HG02938 (cell line): ENCODE measurements around the gene STK38.
"Not testable (repeated sequence)": the region's sequence is repeated elsewhere in the genome, so short reads cannot be mapped to it uniquely, and the experiment has no call there.

ENCODE experiments used
- ATAC-seq: cut with Tn5 transposase; IDR thresholded peaks from one replicate; pipeline ENCODE4 v1.9.1; 2021; ENCODE audit warnings: mild to moderate bottlenecking, moderate library complexity; ENCODE audit not compliant: unreplicated experiment

STK38 gene

GRCh38 chr6:36491378-36491965 is 55.8 kb downstream of the STK38 start:
- no peak for ATAC-seq

- no peak for ATAC-seq
Measured at GRCh38 chr6:36489426-36489825, 57.9 kb downstream of the STK38 start.

DNA sequence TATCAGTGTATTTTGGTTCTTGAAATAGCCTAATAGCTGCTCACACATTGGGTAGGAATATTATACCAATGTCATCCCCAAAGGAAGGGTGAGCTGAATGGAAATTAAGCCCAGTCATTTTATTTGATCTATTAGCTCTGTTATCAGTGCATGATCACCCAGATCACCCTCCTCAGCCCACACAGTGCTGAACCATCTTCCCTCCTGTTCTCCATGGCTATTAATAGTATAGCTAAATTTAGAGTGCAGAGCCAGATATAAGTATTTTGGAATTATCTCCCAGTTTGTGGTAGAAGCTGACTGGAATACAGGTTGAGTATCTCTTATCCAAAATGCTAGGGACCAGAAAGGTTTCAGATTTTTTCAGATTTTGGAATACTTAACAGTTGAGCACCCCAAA is 59.1 kb downstream of the STK38 start:
- ATAC-seq = no peak

DNA sequence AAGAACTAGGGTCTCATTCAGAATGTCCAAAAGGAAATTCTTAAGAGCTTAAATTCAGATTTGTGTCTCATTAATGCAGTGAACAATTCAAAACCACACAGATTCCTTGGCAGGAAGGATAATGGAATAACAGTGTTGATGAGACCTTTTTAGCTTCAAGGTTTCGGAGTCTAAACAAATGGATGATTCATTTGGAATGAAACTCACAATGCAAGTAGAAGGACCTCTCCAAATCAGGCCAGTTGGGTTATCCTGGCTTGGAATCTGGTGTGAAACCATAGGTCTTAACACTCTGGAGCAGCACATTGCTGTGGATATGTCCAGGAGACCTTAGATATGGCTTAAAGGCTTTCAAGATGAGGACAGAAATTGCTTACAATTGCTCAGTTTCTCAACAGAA is 59.6 kb downstream of the STK38 start:
- no peak for ATAC-seq

GRCh38 chr6:36484736-36485135 is 62.5 kb downstream of the STK38 start:
- no peak for ATAC-seq

GRCh38 chr6:36483326-36483725 is 64.0 kb downstream of the STK38 start:
- not testable (repeated sequence) for ATAC-seq

DNA sequence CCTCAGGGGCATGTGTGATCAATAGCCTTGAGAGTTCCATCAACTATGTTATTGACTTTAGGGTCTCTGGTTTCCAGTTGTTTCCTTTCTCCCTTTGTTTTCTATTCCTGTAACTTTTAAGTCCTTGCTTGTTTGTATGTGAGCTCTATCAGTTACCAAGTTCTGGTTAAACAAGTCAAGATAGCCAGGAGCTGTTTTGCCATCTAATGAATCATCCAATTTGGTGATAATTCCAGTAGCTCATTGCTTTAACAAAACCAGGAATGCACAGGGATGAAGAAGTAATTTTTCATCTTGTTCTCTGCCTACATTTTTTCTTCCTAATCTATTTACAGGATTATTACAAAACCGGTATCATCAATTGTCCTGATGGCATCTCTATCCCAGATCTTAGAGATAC is 68.0 kb downstream of the STK38 start:
- no peak for ATAC-seq

- no peak for ATAC-seq
Measured at GRCh38 chr6:36478051-36478526, 69.2 kb downstream of the STK38 start.

DNA sequence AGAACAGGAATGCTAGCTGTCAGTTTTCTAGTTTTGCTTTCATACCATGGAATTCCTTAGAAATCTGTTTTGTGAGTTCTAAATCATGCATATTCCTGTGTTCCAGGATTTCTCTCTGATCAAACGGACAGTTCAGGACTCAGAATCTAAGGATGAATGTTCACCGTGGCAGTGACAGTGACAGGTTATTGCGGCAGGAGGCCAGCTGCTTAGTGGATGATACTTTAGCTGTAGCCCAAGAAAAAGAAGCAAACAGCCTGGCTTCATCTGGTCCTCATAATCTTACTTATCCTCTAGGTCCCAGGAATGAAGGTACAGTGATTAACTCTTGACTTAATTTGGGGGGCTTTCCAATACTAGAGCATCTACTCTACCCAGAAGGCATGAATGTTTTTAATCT is 77.3 kb downstream of the STK38 start:
- ATAC-seq = no peak

GRCh38 chr6:36469148-36469661 is 78.1 kb downstream of the STK38 start:
- ATAC-seq = no peak

- no peak for ATAC-seq
Measured at GRCh38 chr6:36467625-36468024, 79.7 kb downstream of the STK38 start.

GRCh38 chr6:36464233-36464632 is 83.0 kb downstream of the STK38 start:
- ATAC-seq = no peak

DNA sequence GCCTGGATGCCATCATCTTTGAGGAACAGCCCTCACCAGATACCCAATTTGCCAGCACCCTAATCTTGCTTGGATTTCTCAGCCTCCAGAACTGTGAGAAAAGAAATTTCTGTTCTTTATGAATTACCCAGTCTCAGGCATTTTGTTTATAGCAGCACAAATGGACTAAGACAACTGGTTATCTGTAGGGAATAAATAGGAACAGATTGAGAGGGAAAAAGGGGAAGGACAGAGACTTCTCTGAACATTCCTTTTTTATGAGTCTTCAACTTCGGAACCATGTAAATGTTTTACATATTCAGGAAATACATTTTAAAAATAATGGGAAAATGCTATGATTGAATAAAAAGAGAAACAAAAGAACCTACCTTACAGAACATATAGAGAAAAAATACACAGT is 83.6 kb downstream of the STK38 start:
- no peak for ATAC-seq

GRCh38 chr6:36461646-36462045 is 85.6 kb downstream of the STK38 start:
- ATAC-seq = no peak

GRCh38 chr6:36460916-36461315 is 86.4 kb downstream of the STK38 start:
- ATAC-seq = no peak

GRCh38 chr6:36459501-36459900 is 87.8 kb downstream of the STK38 start:
- ATAC-seq = no peak

GRCh38 chr6:36455486-36456027 is 91.7 kb downstream of the STK38 start:
- ATAC-seq = no peak

GRCh38 chr6:36452897-36453296 is 94.4 kb downstream of the STK38 start:
- ATAC-seq = not testable (repeated sequence)

- not testable (repeated sequence) for ATAC-seq
Measured at GRCh38 chr6:36449173-36449572, 98.1 kb downstream of the STK38 start.

GRCh38 chr6:36445621-36446020 is 101.7 kb downstream of the STK38 start:
- ATAC-seq = no peak

GRCh38 chr6:36444470-36444869 is 102.8 kb downstream of the STK38 start:
- no peak for ATAC-seq
